Small intestine (tissue), 7 donors: ENCODE data around the gene LASP1NB.

Experiments
- DNase-seq, 2 donors: peaks; one replicate each; pipeline versions ENCODE4 v3.0.0 to v3.0.0-alpha.2; 2013
- FAIRE-seq: peaks from 2 replicates; lab custom pipeline; 2012; peaks lifted over from hg19 to GRCh38; lab: Jason Lieb, UNC
- H3K27ac ChIP-seq, 3 donors: one replicate each; pipeline ENCODE4 v1.5.1; 2013; ENCODE audit warnings: low read length in 2 of 3, mild to moderate bottlenecking in 2 of 3, control low read depth in 1 of 3, inconsistent platforms in 1 of 3, low read depth in 1 of 3, moderate library complexity in 1 of 3
- H3K27me3 ChIP-seq, 3 donors: one replicate each; pipeline ENCODE4 v1.6.1; 2013; ENCODE audit warnings: low read length in 3 of 3, inconsistent platforms in 1 of 3; ENCODE audit not compliant: control insufficient read depth in 3 of 3, insufficient read depth in 3 of 3
- H3K36me3 ChIP-seq, 3 donors: one replicate each; pipeline ENCODE4 v1.6.1; 2013; ENCODE audit warnings: low read length in 3 of 3, inconsistent platforms in 1 of 3, low read depth in 1 of 3, mild to moderate bottlenecking in 1 of 3, moderate library complexity in 1 of 3; ENCODE audit not compliant: control insufficient read depth in 3 of 3, insufficient read depth in 2 of 3
- H3K4me1 ChIP-seq, 3 donors: one replicate each; pipeline ENCODE4 v1.6.1; 2013; ENCODE audit warnings: low read length in 2 of 3, inconsistent platforms in 1 of 3, low read depth in 1 of 3, mild to moderate bottlenecking in 1 of 3, moderate library complexity in 1 of 3; ENCODE audit not compliant: control insufficient read depth in 3 of 3, insufficient read depth in 2 of 3
- H3K4me3 ChIP-seq, 3 donors: one replicate each; pipeline ENCODE4 v1.5.1; 2013; ENCODE audit warnings: low read length in 3 of 3, control low read depth in 1 of 3, inconsistent platforms in 1 of 3, low read depth in 1 of 3, mild to moderate bottlenecking in 1 of 3, moderate library complexity in 1 of 3
- H3K9me3 ChIP-seq, 2 donors: one replicate each; pipeline ENCODE4 v1.6.1; 2013; ENCODE audit warnings: low read depth in 1 of 2, low read length in 1 of 2; ENCODE audit not compliant: control insufficient read depth in 2 of 2, insufficient read depth in 1 of 2
- WGBS, 3 donors: extraction: QIAGEN DNeasy Blood & Tissue Kit; methylation state at CpG; one replicate each; pipeline ENCODE4 v1.1.7; 2013; 5-methylcytosine and 5-hydroxymethylcytosine counted together
- donor health status: healthy with polysubstance abuse.
- donor health status: control.
- donor health status: control.
- donor health status: Bipolar disorder and iron deficiency.
- donor health status: healthy.

The LASP1NB gene

DNA sequence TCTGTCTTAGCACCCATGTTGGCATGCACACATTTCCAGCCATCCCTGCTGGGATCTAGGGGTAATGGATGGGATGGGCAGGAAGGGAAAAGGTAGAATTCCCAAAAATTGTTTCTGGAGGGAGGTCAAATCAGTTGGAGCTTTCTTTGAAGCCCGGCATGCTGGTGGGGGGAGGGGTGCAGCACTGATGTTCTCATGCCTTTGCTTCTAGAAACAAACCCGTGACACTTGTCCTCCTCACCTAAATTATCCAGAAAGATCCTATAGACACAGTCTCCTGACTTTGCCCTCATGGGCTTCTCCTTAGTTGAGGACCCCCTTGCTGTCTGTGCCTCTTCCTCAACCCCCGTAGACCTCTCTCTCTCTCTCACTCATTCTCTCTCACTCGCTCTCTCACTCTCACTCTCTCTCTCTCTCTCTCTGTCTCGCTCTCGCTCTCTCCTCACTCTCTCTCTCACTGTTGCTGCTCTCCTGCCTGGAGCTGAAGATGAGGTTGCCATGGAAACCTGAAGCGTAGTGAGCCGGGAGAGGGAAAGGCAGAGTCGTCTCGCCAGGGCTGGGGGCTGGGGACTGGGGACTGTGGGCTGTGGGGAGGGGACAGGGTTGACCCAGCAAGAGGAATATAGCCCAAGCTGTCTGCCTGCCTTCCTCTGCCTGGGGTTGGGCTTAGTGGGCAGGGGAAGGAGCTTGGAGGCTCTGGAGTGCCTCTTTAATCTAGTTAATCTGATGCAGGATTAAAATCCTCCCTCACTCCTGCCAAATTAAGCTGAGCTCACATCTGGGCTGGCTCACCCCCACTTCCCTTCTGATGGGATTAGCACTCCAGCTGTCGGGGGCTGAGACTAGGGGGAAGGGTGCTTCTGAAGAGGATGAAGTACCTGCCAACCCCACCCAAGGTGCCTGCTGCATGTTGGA, 39.4 kb upstream of the LASP1NB start:
- FAIRE-seq (no peak), DNase-seq (no peak)
- peaks cover 18 to 69% (median 20%) of the 10 kb centered on the region in 3 donors for H3K4me1 ChIP-seq
- 25 to 37% (median 31%) methylated on average over 11 of the region's 11 CpGs for WGBS, 3 donors
- no peaks in the 10 kb centered on the region for H3K27me3 ChIP-seq
- peak overlapping the region in 1 of 3 donors; percentile 12 for H3K4me3 ChIP-seq
- H3K9me3 ChIP-seq, result no peaks in the 10 kb centered on the region
- peaks cover 4 to 97% (median 21%) of the 10 kb centered on the region in 3 donors for H3K36me3 ChIP-seq
- peak overlapping the region; percentile 72 to 83 (median 82) for H3K27ac ChIP-seq

DNA sequence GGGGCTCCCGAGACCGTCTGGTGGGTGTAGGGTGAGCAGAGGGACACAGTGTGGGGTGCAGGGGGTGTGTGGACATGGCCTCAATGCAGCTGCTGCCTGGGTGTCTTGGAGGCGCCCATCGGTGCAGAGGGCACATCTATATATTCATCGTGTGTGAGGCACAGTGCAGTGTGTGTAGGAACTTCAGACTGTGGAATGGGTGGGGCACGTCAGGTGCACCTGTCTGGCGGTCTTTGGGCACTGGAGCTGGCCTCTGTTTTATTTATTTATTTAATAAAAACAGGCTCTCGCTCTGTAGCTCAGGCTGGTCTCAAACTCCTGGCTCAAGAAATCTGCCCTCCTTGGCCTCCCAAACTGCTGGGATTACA, 38.8 kb upstream of the LASP1NB start:
- Histone ChIP-seq H3K36me3 (peaks cover 4 to 97% (median 21%) of the 10 kb centered on the region in 3 donors), H3K4me3 (peak overlapping the region in 1 of 3 donors; percentile 12), H3K27me3 (no peaks in the 10 kb centered on the region), H3K27ac (peak overlapping the region; percentile 72 to 83 (median 82)), H3K9me3 (no peaks in the 10 kb centered on the region), H3K4me1 (peaks cover 13 to 63% (median 20%) of the 10 kb centered on the region in 3 donors)
- peak; percentile 83 to 93 for DNase-seq
- 16 to 55% (median 27%) methylated on average over 8 of the region's 8 CpGs for WGBS, 3 donors
- FAIRE-seq, result no peak

DNA sequence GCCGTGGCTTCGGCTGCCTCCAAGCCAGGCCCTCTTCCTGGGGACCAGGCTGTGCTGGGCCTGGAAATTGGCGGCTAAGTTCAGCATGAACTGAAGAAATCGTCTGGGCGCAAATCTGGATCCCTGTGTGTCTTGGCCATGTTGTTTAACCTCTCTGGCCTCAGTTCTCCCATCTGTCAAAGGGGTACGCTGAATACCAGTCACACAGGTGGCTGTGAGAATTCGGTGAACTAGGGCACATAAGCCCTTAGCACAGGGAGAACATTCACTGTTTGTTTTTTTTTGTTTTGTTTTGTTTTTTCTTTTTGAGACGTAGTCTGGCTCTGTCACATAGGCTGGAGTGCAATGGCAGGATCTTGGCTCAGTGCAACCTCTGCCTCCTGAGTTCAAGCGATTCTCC, 36.6 kb upstream of the LASP1NB start:
- Histone ChIP-seq H3K27ac (no peak overlapping the region), H3K9me3 (no peaks in the 10 kb centered on the region), H3K4me1 (peaks cover 9 to 43% (median 19%) of the 10 kb centered on the region in 3 donors), H3K36me3 (peaks cover 9 to 97% (median 30%) of the 10 kb centered on the region in 3 donors), H3K4me3 (no peak overlapping the region), H3K27me3 (no peaks in the 10 kb centered on the region)
- no peak for DNase-seq
- no peak for FAIRE-seq
- WGBS, 3 donors, result 91 to 93% (median 91%) methylated on average over 9 of the region's 9 CpGs

DNA sequence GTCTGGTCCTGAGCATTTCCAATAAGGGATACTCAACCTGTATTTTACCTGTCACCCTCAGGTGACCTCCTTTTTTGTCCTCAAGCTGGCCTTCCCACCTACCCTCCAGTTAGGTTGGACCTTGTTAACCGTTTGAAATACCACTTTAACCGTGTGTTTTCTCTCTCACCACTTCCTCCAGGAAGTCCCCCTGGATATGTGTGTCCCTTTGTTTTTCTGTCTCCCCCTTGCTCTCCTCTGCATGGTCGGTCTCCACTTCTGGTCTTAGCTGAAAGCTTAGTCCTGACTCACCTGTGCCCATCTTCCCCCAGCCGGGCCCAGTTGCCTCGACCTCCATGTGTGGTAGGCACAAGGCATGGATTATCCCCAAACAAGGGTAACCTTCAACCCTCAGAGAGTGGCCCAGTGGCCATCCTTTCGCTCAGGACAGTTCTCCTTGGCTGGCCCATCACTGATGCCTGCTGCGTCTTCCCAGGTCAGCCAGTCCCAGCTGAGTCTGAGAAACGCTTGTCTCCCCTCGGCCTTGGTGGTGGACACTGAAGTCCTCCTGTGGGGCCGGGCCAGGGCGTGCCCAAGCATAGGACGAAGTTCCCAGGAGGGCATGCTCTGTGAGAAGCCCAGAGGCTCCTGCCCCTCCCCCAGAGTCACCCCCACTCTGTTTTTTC, 35.5 kb upstream of the LASP1NB start:
- 66 to 76% (median 68%) methylated on average over 12 of the region's 12 CpGs for WGBS, 3 donors
- Histone ChIP-seq H3K4me1 (peaks cover 6 to 33% (median 17%) of the 10 kb centered on the region in 3 donors), H3K4me3 (no peak overlapping the region), H3K27me3 (no peaks in the 10 kb centered on the region), H3K27ac (peak overlapping the region in 1 of 3 donors; percentile 39), H3K9me3 (no peaks in the 10 kb centered on the region), H3K36me3 (peaks cover 9 to 97% (median 30%) of the 10 kb centered on the region in 3 donors)
- DNase-seq (no peak), FAIRE-seq (no peak)

DNA sequence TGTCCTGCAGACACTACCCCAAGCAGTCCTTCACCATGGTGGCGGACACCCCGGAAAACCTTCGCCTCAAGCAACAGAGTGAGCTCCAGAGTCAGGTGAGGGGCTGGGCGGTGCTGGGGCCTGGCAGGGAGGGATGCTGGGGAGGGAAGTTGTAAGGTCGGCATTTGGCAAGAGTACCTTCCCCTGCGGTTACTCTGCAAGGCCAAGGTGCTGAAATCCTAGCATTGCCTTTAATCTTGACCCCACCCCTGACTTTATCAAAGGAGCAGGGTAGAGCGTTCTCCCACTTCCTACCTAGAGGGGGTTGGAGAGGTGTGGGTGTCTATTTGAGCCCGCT, 35.0 kb upstream of the LASP1NB start:
- Histone ChIP-seq H3K27ac (peak overlapping the region in 2 of 3 donors; percentile 39 to 51), H3K9me3 (no peaks in the 10 kb centered on the region), H3K27me3 (no peaks in the 10 kb centered on the region), H3K4me3 (no peak overlapping the region), H3K4me1 (peaks cover 4 to 28% (median 14%) of the 10 kb centered on the region in 3 donors), H3K36me3 (peaks cover 9 to 97% (median 30%) of the 10 kb centered on the region in 3 donors)
- FAIRE-seq (no peak), DNase-seq (no peak)
- WGBS, 3 donors, result 40 to 59% (median 48%) methylated on average over 8 of the region's 8 CpGs

DNA sequence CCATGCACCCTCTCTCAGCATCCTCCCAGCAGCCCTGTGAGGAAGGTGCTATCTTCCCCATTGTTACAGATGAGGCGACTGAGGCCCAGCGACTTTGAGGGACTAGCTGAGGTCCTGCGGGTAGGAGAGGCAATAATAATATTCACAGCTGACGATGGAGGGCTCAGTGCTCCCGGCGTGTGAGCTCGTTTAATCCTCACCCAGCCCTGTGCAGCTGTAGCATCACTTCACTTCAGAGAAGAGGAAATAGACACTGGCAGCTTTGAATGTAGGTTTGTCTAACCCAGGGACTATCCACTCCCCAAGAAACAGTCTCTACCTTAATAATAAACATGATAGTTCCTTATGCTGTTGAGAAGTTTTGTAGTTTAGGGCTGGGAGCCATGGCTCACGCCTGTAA, 34.0 kb upstream of the LASP1NB start:
- Histone ChIP-seq H3K9me3 (no peaks in the 10 kb centered on the region), H3K4me1 (peaks cover 4 to 26% (median 14%) of the 10 kb centered on the region in 3 donors), H3K27me3 (no peaks in the 10 kb centered on the region), H3K4me3 (no peak overlapping the region), H3K27ac (no peak overlapping the region), H3K36me3 (peaks cover 9 to 97% (median 30%) of the 10 kb centered on the region in 3 donors)
- FAIRE-seq (no peak), DNase-seq (no peak)
- WGBS, 3 donors, result 67 to 78% (median 70%) methylated on average over 8 of the region's 8 CpGs

DNA sequence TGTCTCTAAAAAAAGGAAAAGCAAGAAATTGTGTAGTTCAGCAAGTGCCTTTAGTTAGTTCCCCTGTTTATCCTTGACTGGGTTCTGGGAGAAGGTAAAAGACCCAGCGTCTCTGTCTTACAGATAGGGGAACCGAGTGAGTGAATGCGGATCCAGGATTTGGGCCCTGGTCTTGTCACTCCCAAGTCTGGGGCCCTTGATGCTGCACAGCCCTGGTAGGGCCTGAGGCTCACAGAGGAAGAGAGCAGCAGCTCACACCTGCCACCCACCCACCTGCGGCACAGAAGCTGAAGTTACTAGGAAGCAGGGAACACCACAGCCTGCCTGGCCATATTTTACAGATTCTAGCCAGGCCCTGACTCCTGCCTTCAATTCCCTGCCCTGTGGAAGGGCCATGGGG, 33.3 kb upstream of the LASP1NB start:
- H3K27me3 ChIP-seq, result no peaks in the 10 kb centered on the region
- peaks cover 7 to 27% (median 20%) of the 10 kb centered on the region in 3 donors for H3K4me1 ChIP-seq
- H3K27ac ChIP-seq, result peak overlapping the region in 2 of 3 donors; percentile 20 to 69
- H3K9me3 ChIP-seq, result no peaks in the 10 kb centered on the region
- DNase-seq, result no peak
- no peak for FAIRE-seq
- H3K4me3 ChIP-seq, result no peak overlapping the region
- peaks cover 9 to 97% (median 30%) of the 10 kb centered on the region in 3 donors for H3K36me3 ChIP-seq
- WGBS, 3 donors, result 74 to 89% (median 76%) methylated on average over 4 of the region's 4 CpGs

DNA sequence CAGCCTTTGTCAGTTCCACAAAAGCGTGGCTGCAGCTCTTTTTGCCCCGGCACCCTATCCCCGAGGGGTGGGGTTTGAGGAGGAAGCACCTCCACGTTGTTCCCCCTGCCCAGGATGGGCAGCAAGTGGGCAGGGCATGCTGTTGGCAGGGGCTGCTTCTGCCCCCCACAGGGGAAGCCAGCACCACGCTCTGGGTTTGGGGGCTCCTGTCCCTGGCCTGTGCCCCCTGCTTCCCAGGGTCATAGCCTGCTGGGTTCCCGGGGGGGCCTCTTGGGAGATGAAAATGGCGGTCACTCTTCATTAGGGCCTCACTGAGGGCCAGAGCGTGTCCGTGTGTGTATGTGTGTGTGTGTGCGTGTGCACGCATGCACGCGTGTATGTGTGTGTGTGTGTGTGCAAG, 32.8 kb upstream of the LASP1NB start:
- FAIRE-seq, result no peak
- 81 to 88% (median 85%) methylated on average over 13 of the region's 13 CpGs for WGBS, 3 donors
- peaks cover 6 to 97% (median 28%) of the 10 kb centered on the region in 3 donors for H3K36me3 ChIP-seq
- DNase-seq, result no peak
- no peaks in the 10 kb centered on the region for H3K27me3 ChIP-seq
- H3K4me1 ChIP-seq, result peaks cover 7 to 27% (median 25%) of the 10 kb centered on the region in 3 donors
- H3K4me3 ChIP-seq, result no peak overlapping the region
- H3K9me3 ChIP-seq, result no peaks in the 10 kb centered on the region
- peak overlapping the region in 2 of 3 donors; percentile 20 to 69 for H3K27ac ChIP-seq
